Naive thymus-derived CD4-positive, alpha-beta T cell (primary cell): ENCODE data around the gene KAZN. TPM values are rescaled to one million over a fixed set of nuclear protein-coding genes. Genes with fewer than 3 reads are reported as not detected.

Experiments
- ATAC-seq: fragments of 150-1000 bp; cut with Tn5 transposase; 2 replicates; pipeline ENCODE4 v1.10.0; 2021; ENCODE audit warnings: mild to moderate bottlenecking, moderate library complexity
- CTCF ChIA-PET: fragments of 350-600 bp; sonication (Branson Sonifier 250); formaldehyde crosslinking; loops from one replicate; lab custom pipeline; 2021; ENCODE audit warnings: antibody characterized with exemption; lab: Charles Lee
- POLR2A ChIA-PET: fragments of 350-600 bp; sonication (Branson Sonifier 250); formaldehyde crosslinking; loops from one replicate; lab custom pipeline; 2021; ENCODE audit warnings: antibody characterized with exemption, inconsistent platforms; lab: Charles Lee
- DNase-seq, 9 donors: peaks; one replicate each; pipeline versions ENCODE4 v3.0.0 to v3.0.0-alpha.2; 2020 to 2022; ENCODE audit warnings: mixed read lengths in 1 of 9
- H3K27ac ChIP-seq: one replicate; pipeline ENCODE4 v1.7.0; 2013; ENCODE audit warnings: mild to moderate bottlenecking, low read depth, low read length, moderate library complexity
- H3K27me3 ChIP-seq, 2 donors: one replicate each; pipeline ENCODE4 v1.7.0; 2013; ENCODE audit warnings: low read length in 2 of 2, mild to moderate bottlenecking in 2 of 2, moderate library complexity in 2 of 2; ENCODE audit not compliant: control insufficient read depth in 2 of 2, insufficient read depth in 2 of 2
- H3K36me3 ChIP-seq, 3 experiments: 1 replicate in 2 of 3; 2 replicates in 1 of 3; pipeline ENCODE4 v1.7.0; 2013; ENCODE audit warnings: low read length in 3 of 3, mild to moderate bottlenecking in 3 of 3, moderate library complexity in 1 of 3; ENCODE audit not compliant: insufficient read depth in 3 of 3, control insufficient read depth in 2 of 3
- H3K4me1 ChIP-seq, 2 donors: one replicate each; pipeline ENCODE4 v1.7.0; 2013; ENCODE audit warnings: low read length in 2 of 2, mild to moderate bottlenecking in 2 of 2, moderate library complexity in 1 of 2; ENCODE audit not compliant: control insufficient read depth in 2 of 2, insufficient read depth in 2 of 2
- H3K4me3 ChIP-seq: 2 replicates; pipeline ENCODE4 v1.7.0; 2013; ENCODE audit warnings: mild to moderate bottlenecking, low read length
- H3K9me3 ChIP-seq, 3 experiments: 1 replicate in 2 of 3; 2 replicates in 1 of 3; pipeline ENCODE4 v1.7.0; 2013; ENCODE audit warnings: low read length in 3 of 3; ENCODE audit not compliant: control insufficient read depth in 2 of 3
- H3K27ac Mint-ChIP-seq, 9 donors: one replicate each; pipeline ENCODE4 v1.8.0; 2020 to 2022; ENCODE audit warnings: mixed read lengths in 9 of 9, mild to moderate bottlenecking in 8 of 9, moderate library complexity in 5 of 9, inconsistent platforms in 2 of 9
- H3K27me3 Mint-ChIP-seq, 5 donors: one replicate each; pipeline ENCODE4 v1.8.0; 2021 to 2022; ENCODE audit warnings: mixed read lengths in 5 of 5, mild to moderate bottlenecking in 1 of 5
- H3K36me3 Mint-ChIP-seq, 5 donors: one replicate each; pipeline ENCODE4 v1.8.0; 2020 to 2022; ENCODE audit warnings: mixed read lengths in 5 of 5, mild to moderate bottlenecking in 3 of 5, inconsistent platforms in 1 of 5
- H3K4me1 Mint-ChIP-seq, 7 donors: one replicate each; pipeline ENCODE4 v1.8.0; 2020 to 2022; ENCODE audit warnings: mixed read lengths in 7 of 7, mild to moderate bottlenecking in 3 of 7, inconsistent platforms in 1 of 7
- H3K4me3 Mint-ChIP-seq, 10 donors: one replicate each; pipeline ENCODE4 v1.8.0; 2020 to 2022; ENCODE audit warnings: mild to moderate bottlenecking in 10 of 10, mixed read lengths in 10 of 10, moderate library complexity in 6 of 10, inconsistent platforms in 2 of 10
- H3K9me3 Mint-ChIP-seq, 11 donors: one replicate each; pipeline ENCODE4 v1.8.0; 2020 to 2022; ENCODE audit warnings: mixed read lengths in 11 of 11, mild to moderate bottlenecking in 4 of 11, inconsistent platforms in 1 of 11, moderate library complexity in 1 of 11
- intact Hi-C, 2 donors: fragments of 100-400 bp; cut with micrococcal nuclease; formaldehyde crosslinking; loops; one replicate each; pipeline ENCODE4 v1.15.1; 2023
- polyA plus RNA-seq, 2 donors: library from polyadenylated mRNA; unstranded; fragments of 300-500 nt; fragmentation: Illumina TruSeq; gene quantifications; one replicate each; pipeline ENCODE4 v1.2.3, GENCODE V29; 2021
- total RNA-seq, 6 experiments: library from RNA in 5 of 6; stranded (reverse) in 5 of 6; gene quantifications; 1 replicate in 5 of 6; 2 replicates in 1 of 6; pipeline ENCODE4 v1.2.3 and lab custom pipeline; 2021 to 2026

KAZN gene
- total and polyA plus RNA-seq, 7 experiments from 2014 or later = 0.08 to 0.87 (median 0.30) TPM

- H3K4me1 ChIP-seq = no peaks in the 10 kb centered on the region
- no peak overlapping the region for H3K27ac Mint-ChIP-seq
These were observed 135.3 kb downstream of the KAZN start for GRCh38 chr1:14733779-14734140.

GRCh38 chr1:14735841-14736240 lies 137.4 kb downstream of the KAZN start:
- peaks cover 12 to 44% (median 28%) of the 10 kb centered on the region in 5 donors for H3K27me3 Mint-ChIP-seq
- CTCF ChIA-PET = no interaction called here
- no peak for ATAC-seq

More at GRCh38 chr1:14733779-14734140, 135.3 kb downstream of the KAZN start:
- H3K4me3 Mint-ChIP-seq = no peak overlapping the region
- no peaks in the 10 kb centered on the region for H3K36me3 Mint-ChIP-seq
- ATAC-seq (no peak), DNase-seq (no peak)
- intact Hi-C loops = no loop called here
- Histone ChIP-seq H3K27me3 (no peaks in the 10 kb centered on the region), H3K9me3 (no peaks in the 10 kb centered on the region), H3K4me3 (no peak overlapping the region), H3K36me3 (no peaks in the 10 kb centered on the region), H3K27ac (no peak overlapping the region)
- no peaks in the 10 kb centered on the region for H3K9me3 Mint-ChIP-seq
- peaks cover 4 to 40% (median 15%) of the 10 kb centered on the region in 5 donors for H3K27me3 Mint-ChIP-seq
- CTCF ChIA-PET = no interaction called here
- POLR2A ChIA-PET = no interaction called here
- peaks cover 0 to 3% (median 0%) of the 10 kb centered on the region in 7 donors for H3K4me1 Mint-ChIP-seq

GRCh38 chr1:14737561-14738094 lies 139.1 kb downstream of the KAZN start:
- Mint-ChIP-seq H3K4me1 (peaks cover 0 to 5% (median 0%) of the 10 kb centered on the region in 7 donors), H3K27me3 (peaks cover 22 to 54% (median 39%) of the 10 kb centered on the region in 5 donors)

More at GRCh38 chr1:14735841-14736240, 137.4 kb downstream of the KAZN start:
- Histone ChIP-seq H3K4me1 (no peaks in the 10 kb centered on the region), H3K4me3 (no peak overlapping the region), H3K27ac (no peak overlapping the region), H3K27me3 (no peaks in the 10 kb centered on the region), H3K9me3 (no peaks in the 10 kb centered on the region), H3K36me3 (no peaks in the 10 kb centered on the region)
- no peaks in the 10 kb centered on the region for H3K9me3 Mint-ChIP-seq
- no peaks in the 10 kb centered on the region for H3K36me3 Mint-ChIP-seq
- intact Hi-C loops = no loop called here
- peaks cover 0 to 5% (median 0%) of the 10 kb centered on the region in 7 donors for H3K4me1 Mint-ChIP-seq
- no peak overlapping the region for H3K4me3 Mint-ChIP-seq
- DNase-seq = no peak
- no peak overlapping the region for H3K27ac Mint-ChIP-seq
- POLR2A ChIA-PET = no interaction called here

GRCh38 chr1:14738235-14738634 lies 139.8 kb downstream of the KAZN start:
- ChIA-PET POLR2A (no interaction called here), CTCF (no interaction called here)
- peaks cover 0 to 2% (median 0%) of the 10 kb centered on the region in 11 donors for H3K9me3 Mint-ChIP-seq
- Histone ChIP-seq H3K9me3 (no peaks in the 10 kb centered on the region), H3K36me3 (no peaks in the 10 kb centered on the region), H3K4me1 (no peaks in the 10 kb centered on the region), H3K27ac (no peak overlapping the region), H3K27me3 (no peaks in the 10 kb centered on the region), H3K4me3 (no peak overlapping the region)
- intact Hi-C loops = no loop called here
- peaks cover 26 to 60% (median 43%) of the 10 kb centered on the region in 5 donors for H3K27me3 Mint-ChIP-seq
- no peak overlapping the region for H3K27ac Mint-ChIP-seq
- DNase-seq (no peak), ATAC-seq (no peak)
- H3K36me3 Mint-ChIP-seq = peaks cover 0 to 5% (median 0%) of the 10 kb centered on the region in 5 donors
- no peak overlapping the region for H3K4me3 Mint-ChIP-seq
- peaks cover 0 to 5% (median 0%) of the 10 kb centered on the region in 7 donors for H3K4me1 Mint-ChIP-seq

More at GRCh38 chr1:14737561-14738094, 139.1 kb downstream of the KAZN start:
- Histone ChIP-seq H3K36me3 (no peaks in the 10 kb centered on the region), H3K27me3 (no peaks in the 10 kb centered on the region), H3K4me1 (no peaks in the 10 kb centered on the region), H3K4me3 (no peak overlapping the region), H3K9me3 (no peaks in the 10 kb centered on the region), H3K27ac (no peak overlapping the region)
- peaks cover 0 to 5% (median 0%) of the 10 kb centered on the region in 5 donors for H3K36me3 Mint-ChIP-seq
- ChIA-PET CTCF (no interaction called here), POLR2A (no interaction called here)
- H3K4me3 Mint-ChIP-seq = no peak overlapping the region
- DNase-seq (no peak), ATAC-seq (no peak)
- peaks cover 0 to 2% (median 0%) of the 10 kb centered on the region in 11 donors for H3K9me3 Mint-ChIP-seq
- intact Hi-C loops = no loop called here
- H3K27ac Mint-ChIP-seq = no peak overlapping the region

DNA sequence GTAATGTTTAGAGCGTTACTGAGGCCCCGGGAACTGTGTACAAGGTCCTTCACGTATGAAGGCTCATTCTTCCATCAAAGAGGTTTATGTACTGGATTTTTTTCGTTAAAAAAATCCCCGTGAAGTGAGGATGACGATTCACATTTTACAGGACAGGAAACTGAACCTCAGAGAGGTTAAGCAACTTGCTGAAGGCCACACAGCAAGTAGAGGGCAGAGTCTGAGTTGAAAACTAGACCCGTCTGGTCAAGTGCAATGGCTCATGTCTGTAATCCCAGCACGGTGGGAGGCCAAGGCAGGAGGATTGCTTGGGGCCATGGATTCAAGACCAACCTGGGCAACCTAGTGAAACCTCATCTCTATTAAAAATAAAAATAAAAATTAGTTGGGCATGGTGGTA lies 140.2 kb downstream of the KAZN start:
- no peak for DNase-seq
- Histone ChIP-seq H3K4me1 (no peaks in the 10 kb centered on the region), H3K27me3 (no peaks in the 10 kb centered on the region), H3K36me3 (no peaks in the 10 kb centered on the region), H3K9me3 (no peaks in the 10 kb centered on the region), H3K4me3 (no peak overlapping the region), H3K27ac (no peak overlapping the region)
- ChIA-PET POLR2A (no interaction called here), CTCF (no interaction called here)
- ATAC-seq = no peak
- peaks cover 26 to 60% (median 46%) of the 10 kb centered on the region in 5 donors for H3K27me3 Mint-ChIP-seq
- peaks cover 0 to 5% (median 0%) of the 10 kb centered on the region in 5 donors for H3K36me3 Mint-ChIP-seq
- intact Hi-C loops = no loop called here
- no peak overlapping the region for H3K27ac Mint-ChIP-seq
- no peak overlapping the region for H3K4me3 Mint-ChIP-seq
- peaks cover 0 to 5% (median 0%) of the 10 kb centered on the region in 7 donors for H3K4me1 Mint-ChIP-seq
- peaks cover 0 to 2% (median 0%) of the 10 kb centered on the region in 11 donors for H3K9me3 Mint-ChIP-seq

DNA sequence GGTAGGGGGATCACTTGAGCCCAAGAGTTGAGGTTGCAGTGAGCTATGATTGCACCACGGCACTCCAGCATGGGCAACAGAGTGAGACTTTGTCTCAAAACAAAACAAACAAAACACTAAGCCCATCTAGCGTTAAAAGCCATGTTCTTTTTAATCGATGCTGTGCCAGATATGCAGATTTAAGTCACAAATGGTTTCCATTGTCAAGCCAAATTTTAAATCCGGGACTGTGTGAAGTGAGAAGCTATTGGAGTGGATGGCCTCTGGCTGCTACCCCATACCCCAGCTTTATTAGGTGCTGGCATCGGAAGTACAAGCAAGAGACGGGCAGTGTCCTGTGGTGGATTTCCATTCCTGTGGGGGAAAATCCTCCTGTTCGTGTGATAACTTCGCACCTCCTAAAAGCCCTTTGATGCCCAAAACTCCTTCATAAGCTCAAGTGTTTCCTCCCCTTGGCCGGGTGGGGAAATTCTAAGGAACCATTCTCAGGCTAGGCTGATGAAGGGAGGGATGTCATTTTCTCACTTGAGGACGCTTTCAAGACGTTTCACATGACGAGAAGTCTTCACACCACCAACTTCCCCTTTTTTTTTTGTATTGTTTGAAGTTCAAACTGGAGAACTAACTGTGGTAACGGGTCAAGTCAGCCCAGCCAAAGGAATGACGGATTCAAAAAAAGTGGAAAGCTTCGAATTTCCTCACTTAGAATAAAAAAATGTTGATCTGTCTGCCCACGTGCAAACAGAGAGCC lies 140.8 kb downstream of the KAZN start:
- Mint-ChIP-seq H3K4me1 (peaks cover 0 to 2% (median 0%) of the 10 kb centered on the region in 7 donors), H3K27me3 (peaks cover 26 to 54% (median 44%) of the 10 kb centered on the region in 5 donors), H3K36me3 (peaks cover 0 to 5% (median 0%) of the 10 kb centered on the region in 5 donors), H3K9me3 (peaks cover 0 to 2% (median 0%) of the 10 kb centered on the region in 11 donors), H3K27ac (no peak overlapping the region), H3K4me3 (no peak overlapping the region)
- Histone ChIP-seq H3K27ac (no peak overlapping the region), H3K4me3 (no peak overlapping the region), H3K4me1 (no peaks in the 10 kb centered on the region), H3K27me3 (no peaks in the 10 kb centered on the region), H3K9me3 (no peaks in the 10 kb centered on the region), H3K36me3 (no peaks in the 10 kb centered on the region)
- no peak for DNase-seq
- POLR2A ChIA-PET = no interaction called here
- CTCF ChIA-PET = no interaction called here
- no peak for ATAC-seq
- intact Hi-C loops = no loop called here
